ENCODE results near the gene WDR18. TPM values are rescaled to one million over a fixed set of nuclear protein-coding genes. Genes with fewer than 3 reads are reported as not detected.
A peak's percentile ranks its signal among the peaks of the same experiment; 100 is the strongest.

Gene WDR18
- total and polyA plus RNA-seq, 2 of the 4 experiments (the other 2 are of a cell fraction): 37.1 to 56.9 TPM

DNA sequence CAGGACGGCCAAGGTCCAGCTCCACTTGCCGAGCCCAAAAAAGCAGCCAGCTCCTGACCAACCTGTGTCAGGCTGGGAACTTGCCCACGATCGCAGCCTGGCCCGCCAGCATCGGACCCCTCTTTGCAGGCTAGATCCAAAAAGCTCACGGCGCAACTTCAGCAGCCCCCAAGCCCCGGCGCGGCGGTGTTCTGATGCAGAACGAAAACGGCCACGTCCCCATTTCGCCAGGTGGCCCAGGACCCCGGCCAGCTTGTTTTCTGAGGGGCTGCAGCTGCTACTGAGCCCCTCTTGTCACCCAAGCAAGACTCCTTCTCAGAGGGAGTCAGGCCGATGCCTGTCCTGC lies 35.4 kb downstream of the WDR18 start (continued):
- TF ChIP-seq, protein P1, sequence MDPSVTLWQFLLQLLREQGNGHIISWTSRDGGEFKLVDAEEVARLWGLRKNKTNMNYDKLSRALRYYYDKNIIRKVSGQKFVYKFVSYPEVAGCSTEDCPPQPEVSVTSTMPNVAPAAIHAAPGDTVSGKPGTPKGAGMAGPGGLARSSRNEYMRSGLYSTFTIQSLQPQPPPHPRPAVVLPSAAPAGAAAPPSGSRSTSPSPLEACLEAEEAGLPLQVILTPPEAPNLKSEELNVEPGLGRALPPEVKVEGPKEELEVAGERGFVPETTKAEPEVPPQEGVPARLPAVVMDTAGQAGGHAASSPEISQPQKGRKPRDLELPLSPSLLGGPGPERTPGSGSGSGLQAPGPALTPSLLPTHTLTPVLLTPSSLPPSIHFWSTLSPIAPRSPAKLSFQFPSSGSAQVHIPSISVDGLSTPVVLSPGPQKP (IDR thresholded peaks at IDR 0.05; ENCODE audit: borderline replicate concordance, low read depth, low read length): no peak
- no peak for TF ChIP-seq SMC3 (IDR thresholded peaks at IDR 0.05; ENCODE audit: low read depth, low read length)

DNA sequence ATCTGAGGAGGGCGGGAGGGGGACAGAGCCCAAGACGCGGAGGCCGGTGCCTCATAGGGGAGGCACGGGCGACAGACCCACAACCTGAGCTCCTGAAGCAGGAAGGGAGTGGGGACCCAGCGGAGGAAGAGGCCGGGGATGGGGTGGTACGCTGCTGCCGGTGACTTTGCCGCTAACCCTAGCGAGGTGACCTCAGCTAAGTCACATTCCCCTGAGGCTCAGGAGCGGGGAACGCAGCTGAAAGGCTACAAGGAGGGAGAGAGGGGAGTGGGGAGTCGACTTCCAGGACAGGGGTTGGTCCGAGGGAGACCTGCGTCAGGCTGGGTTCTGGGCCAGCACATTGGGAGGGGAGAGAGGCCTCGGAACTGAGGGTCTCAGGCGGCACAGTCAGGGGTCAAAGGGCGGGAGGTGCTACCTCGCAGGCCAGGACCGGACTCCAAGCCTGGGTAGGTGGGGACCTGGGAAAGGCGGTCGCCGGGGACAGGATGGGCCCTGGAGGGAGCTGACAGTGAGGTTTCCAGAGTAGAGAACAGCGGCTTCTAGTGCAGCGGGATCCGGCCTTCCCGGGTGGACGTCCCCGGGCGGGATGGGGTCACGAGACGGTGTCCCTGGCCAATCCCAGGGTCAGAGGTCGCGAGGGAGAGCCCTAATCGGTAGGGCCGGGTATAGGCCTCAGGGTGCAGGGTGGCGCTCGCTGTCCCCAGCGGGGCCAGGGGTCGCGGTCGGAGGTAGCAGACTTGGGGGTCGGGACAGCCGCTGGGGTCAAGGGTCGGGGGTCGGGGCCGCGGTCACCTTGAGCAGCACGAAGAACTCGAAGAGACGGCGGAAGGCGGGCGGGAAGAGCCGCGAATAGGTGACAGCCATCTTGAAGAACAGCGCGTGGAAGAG lies 36.1 kb downstream of the WDR18 start:
- TF ChIP-seq RFX5 (IDR thresholded peaks at IDR 0.05; ENCODE audit: low read depth, low read length): no peak
- TF ChIP-seq, protein P2, sequence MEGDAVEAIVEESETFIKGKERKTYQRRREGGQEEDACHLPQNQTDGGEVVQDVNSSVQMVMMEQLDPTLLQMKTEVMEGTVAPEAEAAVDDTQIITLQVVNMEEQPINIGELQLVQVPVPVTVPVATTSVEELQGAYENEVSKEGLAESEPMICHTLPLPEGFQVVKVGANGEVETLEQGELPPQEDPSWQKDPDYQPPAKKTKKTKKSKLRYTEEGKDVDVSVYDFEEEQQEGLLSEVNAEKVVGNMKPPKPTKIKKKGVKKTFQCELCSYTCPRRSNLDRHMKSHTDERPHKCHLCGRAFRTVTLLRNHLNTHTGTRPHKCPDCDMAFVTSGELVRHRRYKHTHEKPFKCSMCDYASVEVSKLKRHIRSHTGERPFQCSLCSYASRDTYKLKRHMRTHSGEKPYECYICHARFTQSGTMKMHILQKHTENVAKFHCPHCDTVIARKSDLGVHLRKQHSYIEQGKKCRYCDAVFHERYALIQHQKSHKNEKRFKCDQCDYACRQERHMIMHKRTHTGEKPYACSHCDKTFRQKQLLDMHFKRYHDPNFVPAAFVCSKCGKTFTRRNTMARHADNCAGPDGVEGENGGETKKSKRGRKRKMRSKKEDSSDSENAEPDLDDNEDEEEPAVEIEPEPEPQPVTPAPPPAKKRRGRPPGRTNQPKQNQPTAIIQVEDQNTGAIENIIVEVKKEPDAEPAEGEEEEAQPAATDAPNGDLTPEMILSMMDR (conservative IDR thresholded peaks at IDR 0.05; ENCODE audit: low read depth, low read length): no peak
- no peak for TF ChIP-seq NFE2L2 (IDR thresholded peaks at IDR 0.05; ENCODE audit: low read depth, low read length)
- no peak for TF ChIP-seq FOS (IDR thresholded peaks at IDR 0.05; ENCODE audit: low read depth, low read length)
- no peak for TF ChIP-seq MAFK (IDR thresholded peaks at IDR 0.05; ENCODE audit: low read depth, low read length)
- TF ChIP-seq MAZ (IDR thresholded peaks at IDR 0.05; ENCODE audit: borderline replicate concordance, low read depth, low read length): peak; percentile 14; the same call in 1 of the 2 replicates
- TF ChIP-seq CHD1 (IDR thresholded peaks at IDR 0.05; ENCODE audit: low read depth, low read length): no peak
- no peak for TF ChIP-seq USF2 (IDR thresholded peaks at IDR 0.05; ENCODE audit: low read depth, low read length)
- TF ChIP-seq RAD21 (IDR thresholded peaks at IDR 0.05; ENCODE audit: low read length): no peak
- Histone ChIP-seq H3K4me3 (ENCODE audit: insufficient read depth, low read depth, low read length) (peak overlapping the region; percentile 66), H2AK9ac (replicated peaks; ENCODE audit: low read depth, low read length, poor library complexity) (peak overlapping the region; percentile 95), H3K36me3 (ENCODE audit: control insufficient read depth, insufficient read depth, low read length) (no peaks in the 10 kb centered on the region), H3K4me2 (ENCODE audit: low read depth, low read length) (peak overlapping the region; percentile 98), H2BK120ac (ENCODE audit: low read depth, low read length) (no peak overlapping the region; the same call in 1 of the 2 replicates), H3K9me3 (ENCODE audit: control insufficient read depth, insufficient read depth, low read length) (no peaks in the 10 kb centered on the region), H2AK5ac (ENCODE audit: low read depth, low read length) (peak overlapping the region; percentile 90), H3K56ac (ENCODE audit: extremely low read depth, insufficient read depth, low read length) (peak overlapping the region; percentile 69), H4K91ac (ENCODE audit: insufficient read depth, low read depth, low read length) (peak overlapping the region; percentile 57), H2BK20ac (ENCODE audit: low read depth, low read length) (no peak overlapping the region), H4K5ac (ENCODE audit: low read depth, low read length) (no peak overlapping the region; the same call in 1 of the 2 replicates), H3K4me1 (ENCODE audit: control insufficient read depth, insufficient read depth, low read length) (peaks cover 33% of the 10 kb centered on the region), H3K9ac (ENCODE audit: low read depth, low read length) (peak overlapping the region; percentile 93), H3K23ac (ENCODE audit: low read depth, low read length) (peak overlapping the region; percentile 93), H3K27me3 (ENCODE audit: control insufficient read depth, insufficient read depth, low read length) (no peaks in the 10 kb centered on the region), H3K9me1 (ENCODE audit: insufficient read depth, low read length) (peaks cover 9% of the 10 kb centered on the region; the same call in 1 of the 2 replicates), H3K14ac (replicated peaks; ENCODE audit: low read depth, low read length) (peak overlapping the region; percentile 87), H3K4ac (ENCODE audit: low read depth, low read length) (peak overlapping the region; percentile 78), H3K27ac (ENCODE audit: insufficient read depth, low read length) (peak overlapping the region; percentile 66), H4K8ac (ENCODE audit: low read depth in 2 of 2, low read length in 2 of 2) (peak overlapping the region; percentile 65 to 66; a peak in 3 of 4 replicates), H2BK15ac (ENCODE audit: low read depth, low read length) (no peak overlapping the region), H3K79me1 (ENCODE audit: low read depth in 1 of 2, low read length in 2 of 2) (peaks cover 0 to 46% of the 10 kb centered on the region in 2 experiments; a peak in 2 of 4 replicates), H2AFZ (replicated peaks; ENCODE audit: low read length, poor library complexity) (peak overlapping the region; percentile 84), H4K20me1 (ENCODE audit: insufficient read depth, low read length) (peaks cover 57% of the 10 kb centered on the region), H3K18ac (ENCODE audit: low read depth, low read length) (no peak overlapping the region), H2BK5ac (ENCODE audit: low read depth, low read length, poor library complexity, severe bottlenecking) (peak overlapping the region; percentile 31)
- no peak for DNase-seq
- ATAC-seq (ENCODE audit: low read depth): no peak
- ChIA-PET CTCF (interaction anchor here (0.5 kb wide), 1 partner anchor 175 kb away, joined by 4 read pairs; no protein-coding TSS in a partner anchor), POLR2A (ENCODE audit: unreplicated experiment) (interaction anchor here (0.7 kb wide), 1 partner anchor 9 kb away, joined by 3 read pairs; no protein-coding TSS in a partner anchor)
- in situ Hi-C loops (cut with MboI; ENCODE audit: low sequenced_read_pairs): no loop called here
- intact Hi-C loops (cut with micrococcal nuclease): no loop called here
- 1% methylated on average over 37 of the region's 60 CpGs; no CpG with 5 or more reads in 1 of the 2 experiments for WGBS, 2 experiments (ENCODE audit: extremely low coverage in 2 of 2, insufficient read length in 1 of 2)
- dilution Hi-C loops (cut with HindIII; ENCODE audit: low sequenced_read_pairs, unreplicated experiment): no loop called here
- BruUV-seq (replicated peaks): TSS peak; percentile 55
